Measurements from ENCODE around the gene ENGASE.

ENGASE gene

GRCh38 chr17:79116575-79117368, 42.1 kb downstream of the ENGASE start:
- DNase-seq, result no peak

- DNase-seq, result no peak
These were observed 43.4 kb downstream of the ENGASE start for GRCh38 chr17:79117905-79118487.

- DNase-seq, result no peak
These were observed 44.3 kb downstream of the ENGASE start for GRCh38 chr17:79118924-79119323.

GRCh38 chr17:79120259-79120658, 45.6 kb downstream of the ENGASE start:
- DNase-seq, result no peak

GRCh38 chr17:79123988-79124387, 49.4 kb downstream of the ENGASE start:
- no peak for DNase-seq

GRCh38 chr17:79124513-79125209, 50.0 kb downstream of the ENGASE start:
- DNase-seq, result no peak

- DNase-seq, result no peak
These were observed 50.9 kb downstream of the ENGASE start for GRCh38 chr17:79125503-79125902.

- no peak for DNase-seq
These were observed 51.5 kb downstream of the ENGASE start for GRCh38 chr17:79126139-79126538.

- no peak for DNase-seq
These were observed 53.0 kb downstream of the ENGASE start for GRCh38 chr17:79127534-79128135.

- DNase-seq, result no peak
These were observed 54.9 kb downstream of the ENGASE start for GRCh38 chr17:79129523-79129922.

- no peak for DNase-seq
These were observed 56.1 kb downstream of the ENGASE start for GRCh38 chr17:79130536-79131273.

GRCh38 chr17:79131274-79131635, 56.6 kb downstream of the ENGASE start:
- DNase-seq, result no peak

GRCh38 chr17:79131701-79132100, 57.1 kb downstream of the ENGASE start:
- no peak for DNase-seq

- DNase-seq, result no peak
These were observed 57.8 kb downstream of the ENGASE start for GRCh38 chr17:79132271-79133064.

GRCh38 chr17:79133214-79133613, 58.6 kb downstream of the ENGASE start:
- no peak for DNase-seq

- DNase-seq, result no peak
These were observed 59.4 kb downstream of the ENGASE start for GRCh38 chr17:79133985-79134384.

- DNase-seq, result no peak
These were observed 60.4 kb downstream of the ENGASE start for GRCh38 chr17:79135011-79135410.

GRCh38 chr17:79135628-79136405, 61.2 kb downstream of the ENGASE start:
- DNase-seq, result no peak

Data from activated CD4-positive, alpha-beta T cell treated with anti-CD3 and anti-CD28 coated beads, Interleukin-2, amount 50 U/mL, for 48 hours (primary cell).